HG03045 (cell line): ENCODE results near the gene ONECUT1.

Source experiments
- ATAC-seq: cut with Tn5 transposase; IDR thresholded peaks from one replicate; pipeline ENCODE4 v1.9.1; 2021; ENCODE audit warnings: mild to moderate bottlenecking, moderate library complexity; ENCODE audit not compliant: unreplicated experiment

ONECUT1 gene

GRCh38 chr15:52797625-52798501 lies 7.7 kb upstream of the ONECUT1 start:
- no peak for ATAC-seq

GRCh38 chr15:52796753-52797520 lies 6.8 kb upstream of the ONECUT1 start:
- ATAC-seq: no peak

DNA sequence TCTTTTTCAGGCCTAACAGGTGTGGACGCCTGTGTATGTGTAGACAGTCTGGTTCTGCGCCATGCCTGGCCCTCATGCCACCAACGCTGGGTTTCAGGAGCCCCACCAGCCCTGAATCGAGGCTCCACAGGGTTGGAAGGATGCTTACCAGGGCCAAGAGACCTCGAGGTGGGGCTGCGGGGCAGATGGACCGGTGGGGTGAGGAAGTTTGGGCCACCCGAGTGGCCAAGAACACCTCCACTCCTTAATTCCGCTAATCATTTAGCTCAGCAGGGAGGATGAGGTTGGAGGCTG lies 6.0 kb upstream of the ONECUT1 start:
- no peak for ATAC-seq

DNA sequence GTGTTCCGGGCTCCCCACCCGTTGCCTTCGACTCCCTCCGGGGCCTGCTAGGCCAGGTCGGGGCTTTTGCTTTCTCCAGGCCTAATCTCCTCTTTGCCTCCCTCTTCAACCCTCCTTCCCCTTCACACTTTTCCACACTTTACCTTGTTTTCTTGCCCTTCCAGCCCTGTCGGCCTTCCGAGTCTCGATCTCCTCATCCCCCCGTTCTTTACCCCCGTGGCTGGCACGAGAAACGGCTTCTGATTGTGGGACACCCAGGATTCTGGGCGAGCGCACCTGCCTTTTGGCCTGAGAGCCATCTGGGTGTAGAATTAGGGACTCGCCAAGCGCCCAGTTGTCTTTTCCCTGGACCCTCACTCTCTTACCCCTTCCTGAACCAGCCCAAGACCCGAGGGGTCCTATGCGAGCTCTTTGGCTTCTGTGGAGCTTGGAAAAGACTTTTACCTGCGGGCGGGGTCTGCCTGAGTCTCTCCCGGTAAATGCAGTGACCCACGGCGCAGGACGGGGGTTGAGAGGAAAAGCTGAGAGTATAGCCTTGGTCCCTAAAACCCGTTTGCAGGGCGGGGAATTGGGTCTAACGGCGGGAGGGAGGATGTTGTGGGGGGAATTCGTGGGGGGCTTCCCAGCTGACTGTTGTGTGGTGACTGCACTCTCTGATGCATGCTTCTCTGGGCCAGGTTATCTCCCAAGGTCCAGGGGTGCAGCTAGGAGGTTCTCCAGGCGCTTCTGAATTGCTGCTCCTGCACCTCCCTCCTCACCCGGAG lies 5.5 kb upstream of the ONECUT1 start:
- ATAC-seq: no peak

- no peak for ATAC-seq
These were observed 4.7 kb upstream of the ONECUT1 start for GRCh38 chr15:52794665-52795463.

DNA sequence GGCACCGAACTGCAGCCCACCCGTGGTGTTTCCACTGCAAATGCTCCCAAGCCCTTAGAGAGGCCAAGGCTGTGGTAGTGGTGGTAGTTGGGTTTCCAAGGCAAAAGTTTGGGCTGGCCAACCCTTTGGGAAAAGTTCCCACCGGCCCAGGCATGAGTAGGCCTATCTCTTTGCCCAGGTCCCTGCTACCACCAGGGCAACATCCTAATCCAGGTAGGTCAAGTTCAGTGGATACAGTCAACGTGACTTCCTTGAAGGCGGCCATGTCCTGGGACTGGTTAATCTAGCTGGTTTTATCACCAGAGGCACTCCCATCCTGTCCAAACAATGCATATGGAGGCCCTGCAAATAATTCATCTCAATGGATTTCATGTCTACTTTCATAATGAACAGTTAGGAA lies 1.6 kb upstream of the ONECUT1 start:
- no peak for ATAC-seq

GRCh38 chr15:52790941-52791751 lies 1.0 kb upstream of the ONECUT1 start:
- no peak for ATAC-seq

- ATAC-seq: no peak
These were observed 451 bp downstream of the ONECUT1 start for GRCh38 chr15:52789601-52790168.

GRCh38 chr15:52789008-52789600 lies 1.0 kb downstream of the ONECUT1 start:
- ATAC-seq: no peak

DNA sequence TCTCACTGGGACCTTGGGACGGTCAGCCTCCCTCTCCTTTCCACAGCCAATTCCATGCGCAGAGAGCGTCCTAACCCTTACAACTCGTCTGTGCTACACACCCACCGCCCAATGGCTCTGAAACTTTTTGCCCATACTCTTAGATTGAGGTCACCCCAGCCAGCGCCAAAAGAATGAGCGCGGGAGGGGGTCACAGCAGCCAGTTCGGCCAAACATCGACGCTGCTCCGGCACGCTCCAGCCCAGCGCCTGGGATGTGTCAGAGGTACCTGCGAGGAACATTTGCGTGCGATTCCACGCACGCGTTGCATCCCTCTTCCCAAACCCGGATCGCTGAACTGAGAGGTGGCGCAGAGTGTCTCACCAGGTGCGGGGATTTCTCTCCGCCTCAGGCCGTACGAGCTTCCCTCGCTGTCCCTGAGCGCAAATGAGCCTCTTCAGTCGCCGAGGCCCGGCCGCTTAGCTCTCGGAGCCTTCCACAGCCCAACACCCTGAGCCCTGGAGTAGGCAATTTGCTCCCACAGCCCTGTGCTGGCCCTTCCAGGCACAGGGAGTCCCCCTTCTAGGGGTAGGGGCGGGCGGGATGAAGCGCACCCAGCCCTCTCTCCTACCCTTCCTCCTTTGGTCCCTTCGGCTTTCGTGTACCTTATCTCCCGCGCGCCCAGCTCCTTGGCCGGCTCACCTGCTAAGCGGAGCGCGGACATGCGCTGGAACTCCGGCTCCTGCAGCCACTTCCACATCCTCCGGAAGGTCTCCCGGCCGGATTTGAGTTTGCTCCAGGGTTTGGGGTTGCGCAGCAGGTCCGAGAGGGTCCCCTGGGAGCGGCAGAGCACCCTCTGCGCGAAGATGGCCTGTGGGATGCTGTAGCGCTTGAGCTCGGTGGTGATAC lies 1.8 kb downstream of the ONECUT1 start:
- ATAC-seq: no peak

- ATAC-seq: no peak
These were observed 2.5 kb downstream of the ONECUT1 start for GRCh38 chr15:52787549-52788098.

DNA sequence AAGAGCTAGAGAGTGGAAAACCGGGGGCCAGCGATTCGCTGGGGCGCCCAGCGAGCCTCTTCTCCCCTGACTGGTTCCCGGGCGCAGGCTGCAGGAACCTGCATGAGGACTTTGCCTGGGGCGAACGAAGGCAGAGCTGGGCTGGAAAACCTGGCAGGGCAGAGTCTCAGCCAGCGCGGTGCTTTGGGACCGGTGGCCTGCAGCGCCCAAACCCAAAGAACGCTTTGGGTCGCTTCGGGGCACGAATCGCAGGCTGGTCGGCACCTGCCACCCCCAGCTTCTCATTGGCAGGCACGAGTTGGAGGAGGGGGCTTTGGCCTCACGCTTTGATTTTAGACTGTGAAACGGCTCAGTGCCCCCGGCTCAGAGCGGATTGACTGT lies 3.0 kb downstream of the ONECUT1 start:
- ATAC-seq: no peak

- ATAC-seq: no peak
These were observed 3.6 kb downstream of the ONECUT1 start for GRCh38 chr15:52786436-52787122.

GRCh38 chr15:52785672-52786406 lies 4.3 kb downstream of the ONECUT1 start:
- ATAC-seq: no peak

- no peak for ATAC-seq
These were observed 5.1 kb downstream of the ONECUT1 start for GRCh38 chr15:52784799-52785671.
